Osteoblast (primary cell): ENCODE data around the gene PCLAF. TPM values are rescaled to one million over a fixed set of nuclear protein-coding genes. Genes with fewer than 3 reads are reported as not detected.
A peak's percentile ranks its signal among the peaks of the same experiment; 100 is the strongest.
"Not testable (repeated sequence)": the region's sequence is repeated elsewhere in the genome, so short reads cannot be mapped to it uniquely, and the experiment has no call there.

Source experiments
- DNase-seq: peaks from one replicate; pipeline ENCODE4 v3.0.0; 2011; ENCODE audit warnings: low spot score, mixed read lengths; ENCODE audit not compliant: insufficient read length; ENCODE audit errors: missing footprints
- H2AFZ ChIP-seq: 2 replicates; pipeline ENCODE4 v1.6.0; 2011; ENCODE audit warnings: mild to moderate bottlenecking, low read length
- H3K27ac ChIP-seq: 2 replicates; pipeline ENCODE4 v1.5.1; 2011; ENCODE audit warnings: mild to moderate bottlenecking, low read depth, low read length, moderate library complexity
- H3K27me3 ChIP-seq: 2 replicates; pipeline ENCODE4 v1.6.0; 2012; ENCODE audit warnings: mild to moderate bottlenecking, control low read depth, inconsistent platforms, low read length, moderate library complexity; ENCODE audit not compliant: insufficient read depth
- H3K36me3 ChIP-seq: 2 replicates; pipeline ENCODE4 v1.5.1; 2011; ENCODE audit warnings: mild to moderate bottlenecking, low read length, control low read depth, moderate library complexity; ENCODE audit not compliant: insufficient read depth
- H3K4me1 ChIP-seq: 2 replicates; pipeline ENCODE4 v1.5.1; 2011; ENCODE audit warnings: mild to moderate bottlenecking, low read length, control low read depth, moderate library complexity; ENCODE audit not compliant: insufficient read depth
- H3K4me2 ChIP-seq: 2 replicates; pipeline ENCODE4 v1.6.0; 2011; ENCODE audit warnings: mild to moderate bottlenecking, low read length; ENCODE audit not compliant: insufficient read depth
- H3K4me3 ChIP-seq: fragments of 200-600 bp; sonication (generic); 3 replicates; pipeline ENCODE4 v1.5.1; 2012; ENCODE audit warnings: mild to moderate bottlenecking, low read length, inconsistent platforms; ENCODE audit not compliant: insufficient read depth
- H3K79me2 ChIP-seq: 2 replicates; pipeline ENCODE4 v1.6.0; 2012; ENCODE audit warnings: mild to moderate bottlenecking, low read length, control low read depth, inconsistent platforms; ENCODE audit not compliant: insufficient read depth
- H3K9me3 ChIP-seq: 2 replicates; pipeline ENCODE4 v1.5.1; 2011; ENCODE audit warnings: low read depth, low read length, control low read depth
- H4K20me1 ChIP-seq: 2 replicates; pipeline ENCODE4 v1.6.0; 2012; ENCODE audit warnings: mild to moderate bottlenecking, low read length, control low read depth; ENCODE audit not compliant: insufficient read depth
- total RNA-seq: library from RNA; depleted of rRNA; stranded (reverse); fragments of >200 nt; gene quantifications from 2 replicates; pipeline ENCODE4 v1.2.3, GENCODE V29; 2012
- TF ChIP-seq, protein P1 (sequence below): IDR thresholded peaks from 2 replicates; pipeline ENCODE4 v1.5.1; 2011; ENCODE audit warnings: mild to moderate bottlenecking, low read depth, low read length, moderate library complexity; ENCODE audit errors: extremely low read depth

PCLAF gene
- total RNA-seq, 1 donor: 20.6 TPM

DNA sequence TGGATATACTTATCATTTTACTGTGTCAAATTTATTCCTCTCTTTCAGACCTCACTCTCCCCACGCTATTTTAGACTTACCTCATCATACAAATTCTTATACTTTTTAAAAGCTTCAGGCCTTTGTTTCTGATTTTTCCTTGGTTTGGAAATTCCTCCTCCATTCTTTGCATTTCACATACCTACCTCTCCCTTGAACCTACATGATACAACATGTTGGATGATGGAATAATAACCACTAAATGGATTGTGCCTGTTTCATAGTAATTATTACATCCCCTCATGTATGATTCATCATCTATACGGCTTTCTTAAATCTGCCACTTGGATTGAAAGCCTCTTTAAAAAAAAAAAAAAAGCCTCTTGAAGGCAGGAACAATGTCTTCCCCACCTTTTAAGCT is 31.0 kb upstream of the PCLAF start:
- H4K20me1 ChIP-seq: no peaks in the 10 kb centered on the region
- H3K27ac ChIP-seq: no peak overlapping the region
- H3K79me2 ChIP-seq: no peaks in the 10 kb centered on the region
- TF ChIP-seq, protein P1, sequence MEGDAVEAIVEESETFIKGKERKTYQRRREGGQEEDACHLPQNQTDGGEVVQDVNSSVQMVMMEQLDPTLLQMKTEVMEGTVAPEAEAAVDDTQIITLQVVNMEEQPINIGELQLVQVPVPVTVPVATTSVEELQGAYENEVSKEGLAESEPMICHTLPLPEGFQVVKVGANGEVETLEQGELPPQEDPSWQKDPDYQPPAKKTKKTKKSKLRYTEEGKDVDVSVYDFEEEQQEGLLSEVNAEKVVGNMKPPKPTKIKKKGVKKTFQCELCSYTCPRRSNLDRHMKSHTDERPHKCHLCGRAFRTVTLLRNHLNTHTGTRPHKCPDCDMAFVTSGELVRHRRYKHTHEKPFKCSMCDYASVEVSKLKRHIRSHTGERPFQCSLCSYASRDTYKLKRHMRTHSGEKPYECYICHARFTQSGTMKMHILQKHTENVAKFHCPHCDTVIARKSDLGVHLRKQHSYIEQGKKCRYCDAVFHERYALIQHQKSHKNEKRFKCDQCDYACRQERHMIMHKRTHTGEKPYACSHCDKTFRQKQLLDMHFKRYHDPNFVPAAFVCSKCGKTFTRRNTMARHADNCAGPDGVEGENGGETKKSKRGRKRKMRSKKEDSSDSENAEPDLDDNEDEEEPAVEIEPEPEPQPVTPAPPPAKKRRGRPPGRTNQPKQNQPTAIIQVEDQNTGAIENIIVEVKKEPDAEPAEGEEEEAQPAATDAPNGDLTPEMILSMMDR: no peak
- no peaks in the 10 kb centered on the region for H3K4me1 ChIP-seq
- H3K27me3 ChIP-seq: no peaks in the 10 kb centered on the region
- H3K9me3 ChIP-seq: no peaks in the 10 kb centered on the region
- H2AFZ ChIP-seq: no peak overlapping the region
- peaks cover 65% of the 10 kb centered on the region for H3K36me3 ChIP-seq
- no peak overlapping the region for H3K4me2 ChIP-seq
- no peak for DNase-seq
- no peak overlapping the region for H3K4me3 ChIP-seq

DNA sequence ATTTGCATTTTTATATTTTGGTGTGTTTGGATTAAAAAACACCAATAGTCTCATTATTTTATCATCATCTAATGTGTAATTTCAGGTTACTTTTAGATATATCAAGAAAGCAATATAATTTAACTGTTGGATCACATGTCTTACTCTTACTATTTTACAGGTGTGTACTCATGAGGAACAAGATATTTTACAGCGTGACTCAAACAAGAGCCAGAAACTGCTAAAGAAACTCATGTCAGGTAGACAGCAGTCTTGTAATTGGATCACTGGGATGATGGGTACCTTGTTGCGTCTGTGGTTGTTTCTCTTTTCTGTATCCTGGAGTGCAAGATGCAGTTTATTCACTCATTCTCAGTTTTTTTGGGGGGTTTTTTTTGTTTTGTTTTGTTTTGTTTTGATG is 19.3 kb upstream of the PCLAF start:
- H4K20me1 ChIP-seq: no peaks in the 10 kb centered on the region
- H3K36me3 ChIP-seq: peaks cover 52% of the 10 kb centered on the region
- no peak for DNase-seq
- H3K27ac ChIP-seq: no peak overlapping the region
- H2AFZ ChIP-seq: no peak overlapping the region
- no peaks in the 10 kb centered on the region for H3K79me2 ChIP-seq
- no peaks in the 10 kb centered on the region for H3K4me1 ChIP-seq
- H3K27me3 ChIP-seq: no peaks in the 10 kb centered on the region
- H3K9me3 ChIP-seq: no peaks in the 10 kb centered on the region
- no peak overlapping the region for H3K4me2 ChIP-seq
- TF ChIP-seq, protein P1: no peak
- no peak overlapping the region for H3K4me3 ChIP-seq

DNA sequence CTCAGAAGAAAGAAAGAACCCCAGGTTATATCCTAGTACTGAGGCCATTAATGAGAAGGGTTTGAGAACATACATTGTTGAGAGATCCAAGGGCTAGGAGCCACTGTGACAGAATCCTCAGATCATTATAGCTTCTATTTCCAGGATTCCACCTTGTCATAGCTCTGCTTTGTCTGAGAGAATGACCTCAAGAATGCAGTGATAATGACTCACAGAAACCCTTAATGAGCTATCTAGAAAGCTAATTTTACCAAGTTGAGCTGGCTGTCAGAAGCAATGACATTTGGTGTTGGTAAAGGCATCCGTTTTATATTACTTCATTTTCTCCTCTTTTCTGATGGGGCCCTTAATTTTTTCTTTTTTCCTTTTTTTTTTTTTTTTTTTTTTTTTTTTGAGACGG is 17.3 kb upstream of the PCLAF start:
- H3K27me3 ChIP-seq: no peaks in the 10 kb centered on the region
- no peak overlapping the region for H2AFZ ChIP-seq
- H3K79me2 ChIP-seq: peaks cover 4% of the 10 kb centered on the region
- DNase-seq: peak; percentile 78
- TF ChIP-seq, protein P1: no peak
- H3K36me3 ChIP-seq: peaks cover 60% of the 10 kb centered on the region
- no peaks in the 10 kb centered on the region for H3K9me3 ChIP-seq
- H3K4me2 ChIP-seq: no peak overlapping the region
- H3K4me3 ChIP-seq: no peak overlapping the region
- no peak overlapping the region for H3K27ac ChIP-seq
- no peaks in the 10 kb centered on the region for H4K20me1 ChIP-seq
- H3K4me1 ChIP-seq: no peaks in the 10 kb centered on the region

DNA sequence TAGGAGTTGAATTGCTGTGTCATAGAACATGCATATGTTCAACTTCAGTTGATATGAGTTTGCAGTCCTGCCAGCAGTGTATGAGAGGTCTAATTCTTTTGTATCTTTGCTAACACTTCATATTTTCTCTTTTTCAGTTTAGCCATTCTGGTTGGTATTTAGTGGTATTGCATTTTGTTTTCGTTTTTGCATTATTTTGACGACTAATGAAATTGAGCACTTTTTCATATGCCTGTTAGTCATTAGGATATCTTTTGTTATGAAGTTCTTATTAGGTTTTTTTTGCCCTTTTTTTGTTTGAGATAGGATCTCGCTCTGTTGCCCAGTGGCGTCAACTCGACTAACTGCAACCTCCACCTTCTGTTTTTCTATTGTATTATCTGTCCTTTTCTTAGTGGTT is 15.5 kb upstream of the PCLAF start:
- Histone ChIP-seq H3K4me2 (no peak overlapping the region), H3K9me3 (no peaks in the 10 kb centered on the region), H3K4me1 (no peaks in the 10 kb centered on the region), H3K4me3 (no peak overlapping the region), H2AFZ (no peak overlapping the region), H3K79me2 (peaks cover 13% of the 10 kb centered on the region), H4K20me1 (peaks cover 4% of the 10 kb centered on the region), H3K36me3 (peaks cover 54% of the 10 kb centered on the region), H3K27ac (no peak overlapping the region), H3K27me3 (no peaks in the 10 kb centered on the region)
- DNase-seq: peak; percentile 3
- TF ChIP-seq, protein P1: no peak

DNA sequence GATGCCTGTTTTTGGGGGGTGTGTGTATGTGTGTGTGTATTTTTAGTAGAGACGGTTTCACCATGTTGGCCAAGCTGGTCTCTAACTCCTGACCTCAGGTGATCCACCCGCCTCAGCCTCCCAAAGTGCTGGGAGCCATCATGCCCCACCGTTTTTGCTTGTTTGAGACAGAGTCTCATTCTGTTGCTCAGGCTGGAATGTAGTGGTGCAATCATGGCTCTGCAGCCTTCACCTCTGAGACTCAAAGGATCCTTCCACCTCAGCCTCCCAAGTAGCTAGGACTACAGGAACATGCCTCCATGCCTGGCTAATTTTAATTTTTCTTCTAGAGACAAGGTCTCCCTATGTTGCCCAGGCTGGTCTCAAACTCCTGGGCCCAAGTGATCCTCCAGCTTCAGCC is 11.2 kb upstream of the PCLAF start:
- H3K4me1 ChIP-seq, H4K20me1 ChIP-seq, H3K27ac ChIP-seq, H3K4me3 ChIP-seq, DNase-seq, H3K9me3 ChIP-seq, H3K4me2 ChIP-seq, H2AFZ ChIP-seq, H3K27me3 ChIP-seq: not testable (repeated sequence)
- Histone ChIP-seq H3K79me2 (peaks cover 50% of the 10 kb centered on the region), H3K36me3 (peaks cover 29% of the 10 kb centered on the region)
